T-helper 1 cell treated with Interleukin-12 subunit alpha and Interleukin-12 subunit beta and Interleukin-4 antibody, amounts not matched to agents 30 μg/mL and 1 μg/mL, for 36 hours (primary cell): ENCODE data around the gene ABCG1.

ENCODE experiments used
- H3K27ac Mint-ChIP-seq: one replicate; pipeline ENCODE4 v1.8.0; 2021; ENCODE audit warnings: mild to moderate bottlenecking, mixed read lengths
- H3K27me3 Mint-ChIP-seq: one replicate; pipeline ENCODE4 v1.8.0; 2021; ENCODE audit warnings: low read depth, mixed read lengths
- H3K36me3 Mint-ChIP-seq: one replicate; pipeline ENCODE4 v1.8.0; 2021; ENCODE audit warnings: low read depth, mixed read lengths
- H3K4me1 Mint-ChIP-seq: one replicate; pipeline ENCODE4 v1.8.0; 2021; ENCODE audit warnings: low read depth, mixed read lengths
- H3K4me3 Mint-ChIP-seq: one replicate; pipeline ENCODE4 v1.8.0; 2021; ENCODE audit warnings: mild to moderate bottlenecking, moderate library complexity, mixed read lengths
- H3K9me3 Mint-ChIP-seq: one replicate; pipeline ENCODE4 v1.8.0; 2021; ENCODE audit warnings: mixed read lengths

The ABCG1 gene

GRCh38 chr21:42215942-42216725 is 2.8 kb upstream of the ABCG1 start:
- Mint-ChIP-seq H3K9me3 (peaks cover 13% of the 10 kb centered on the region), H3K27me3 (peaks cover 7% of the 10 kb centered on the region), H3K4me1 (peaks cover 6% of the 10 kb centered on the region), H3K4me3 (no peak overlapping the region), H3K36me3 (peaks cover 6% of the 10 kb centered on the region), H3K27ac (no peak overlapping the region)

GRCh38 chr21:42216726-42217572 is 2.0 kb upstream of the ABCG1 start:
- H3K36me3 Mint-ChIP-seq, result peaks cover 6% of the 10 kb centered on the region
- peaks cover 13% of the 10 kb centered on the region for H3K9me3 Mint-ChIP-seq
- peaks cover 2% of the 10 kb centered on the region for H3K27me3 Mint-ChIP-seq
- H3K27ac Mint-ChIP-seq, result no peak overlapping the region
- H3K4me3 Mint-ChIP-seq, result no peak overlapping the region
- peaks cover 14% of the 10 kb centered on the region for H3K4me1 Mint-ChIP-seq

- no peaks in the 10 kb centered on the region for H3K27me3 Mint-ChIP-seq
Measured at GRCh38 chr21:42219606-42220137, 732 bp downstream of the ABCG1 start.

GRCh38 chr21:42220138-42220701 is 1.3 kb downstream of the ABCG1 start:
- Mint-ChIP-seq H3K4me3 (peak overlapping the region; percentile 87), H3K4me1 (peaks cover 20% of the 10 kb centered on the region), H3K27ac (peak overlapping the region; percentile 88), H3K27me3 (no peaks in the 10 kb centered on the region), H3K9me3 (peaks cover 13% of the 10 kb centered on the region), H3K36me3 (peaks cover 8% of the 10 kb centered on the region)

More at GRCh38 chr21:42219606-42220137, 732 bp downstream of the ABCG1 start:
- Mint-ChIP-seq H3K27ac (peak overlapping the region; percentile 88), H3K4me1 (peaks cover 20% of the 10 kb centered on the region), H3K36me3 (peaks cover 6% of the 10 kb centered on the region), H3K9me3 (peaks cover 13% of the 10 kb centered on the region), H3K4me3 (peak overlapping the region; percentile 87)

- H3K4me1 Mint-ChIP-seq, result peaks cover 29% of the 10 kb centered on the region
- no peaks in the 10 kb centered on the region for H3K27me3 Mint-ChIP-seq
- H3K9me3 Mint-ChIP-seq, result peaks cover 3% of the 10 kb centered on the region
- H3K4me3 Mint-ChIP-seq, result no peak overlapping the region
- no peak overlapping the region for H3K27ac Mint-ChIP-seq
- peaks cover 15% of the 10 kb centered on the region for H3K36me3 Mint-ChIP-seq
Measured at GRCh38 chr21:42221581-42222345, 2.8 kb downstream of the ABCG1 start.

GRCh38 chr21:42222386-42222785 is 3.4 kb downstream of the ABCG1 start:
- Mint-ChIP-seq H3K27me3 (no peaks in the 10 kb centered on the region), H3K27ac (no peak overlapping the region), H3K36me3 (peaks cover 20% of the 10 kb centered on the region), H3K4me1 (peaks cover 34% of the 10 kb centered on the region), H3K4me3 (no peak overlapping the region), H3K9me3 (peaks cover under 1% of the 10 kb centered on the region)

- peaks cover 24% of the 10 kb centered on the region for H3K36me3 Mint-ChIP-seq
- H3K4me3 Mint-ChIP-seq, result no peak overlapping the region
- H3K9me3 Mint-ChIP-seq, result no peaks in the 10 kb centered on the region
- peak overlapping the region; percentile 13 for H3K27ac Mint-ChIP-seq
- peaks cover 40% of the 10 kb centered on the region for H3K4me1 Mint-ChIP-seq
- H3K27me3 Mint-ChIP-seq, result no peaks in the 10 kb centered on the region
Measured at GRCh38 chr21:42222821-42223390, 4.0 kb downstream of the ABCG1 start.

- Mint-ChIP-seq H3K9me3 (no peaks in the 10 kb centered on the region), H3K27ac (no peak overlapping the region), H3K4me3 (no peak overlapping the region), H3K36me3 (peaks cover 26% of the 10 kb centered on the region), H3K27me3 (no peaks in the 10 kb centered on the region), H3K4me1 (peaks cover 47% of the 10 kb centered on the region)
Measured at GRCh38 chr21:42223826-42224575, 5.1 kb downstream of the ABCG1 start.

- Mint-ChIP-seq H3K9me3 (no peaks in the 10 kb centered on the region), H3K27me3 (no peaks in the 10 kb centered on the region), H3K4me3 (no peak overlapping the region), H3K4me1 (peaks cover 54% of the 10 kb centered on the region), H3K27ac (no peak overlapping the region), H3K36me3 (peaks cover 26% of the 10 kb centered on the region)
Measured at GRCh38 chr21:42225042-42225441, 6.1 kb downstream of the ABCG1 start.

GRCh38 chr21:42225571-42226155 is 6.7 kb downstream of the ABCG1 start:
- Mint-ChIP-seq H3K4me3 (no peak overlapping the region), H3K27ac (no peak overlapping the region), H3K4me1 (peaks cover 54% of the 10 kb centered on the region), H3K36me3 (peaks cover 26% of the 10 kb centered on the region), H3K9me3 (no peaks in the 10 kb centered on the region), H3K27me3 (no peaks in the 10 kb centered on the region)

GRCh38 chr21:42226626-42227025 is 7.7 kb downstream of the ABCG1 start:
- Mint-ChIP-seq H3K9me3 (no peaks in the 10 kb centered on the region), H3K27ac (no peak overlapping the region), H3K36me3 (peaks cover 26% of the 10 kb centered on the region), H3K27me3 (no peaks in the 10 kb centered on the region), H3K4me1 (peaks cover 52% of the 10 kb centered on the region), H3K4me3 (no peak overlapping the region)

GRCh38 chr21:42227909-42228708 is 9.2 kb downstream of the ABCG1 start:
- peaks cover 57% of the 10 kb centered on the region for H3K4me1 Mint-ChIP-seq
- H3K9me3 Mint-ChIP-seq, result no peaks in the 10 kb centered on the region
- H3K27me3 Mint-ChIP-seq, result no peaks in the 10 kb centered on the region
- H3K4me3 Mint-ChIP-seq, result peak overlapping the region; percentile 49
- peaks cover 31% of the 10 kb centered on the region for H3K36me3 Mint-ChIP-seq
- peak overlapping the region; percentile 90 for H3K27ac Mint-ChIP-seq
